GM23338 (cell line): ENCODE data around the gene PPP1R9A.

ENCODE experiments used
- CREB1 ChIP-seq: fragments of 250-450 bp; sonication (Bioruptor Pico); IDR thresholded peaks from 2 replicates; pipeline ENCODE4 v1.5.0; 2020; ENCODE audit warnings: low read depth, mild to moderate bottlenecking, moderate library complexity
- EZH2 ChIP-seq: fragments of 200-600 bp; sonication (generic); IDR thresholded peaks from one replicate; pipeline ENCODE4 v1.8.0; 2017; ENCODE audit warnings: antibody characterized with exemption, mild to moderate bottlenecking, low read depth; ENCODE audit not compliant: unreplicated experiment
- EZH2phosphoT487 ChIP-seq: fragments of 200-600 bp; sonication (generic); IDR thresholded peaks from one replicate; pipeline ENCODE4 v1.8.1; 2018; ENCODE audit warnings: antibody characterized with exemption; ENCODE audit not compliant: unreplicated experiment
- NANOG ChIP-seq: IDR thresholded peaks from 2 replicates; pipeline ENCODE4 v1.6.1; 2016; ENCODE audit warnings: antibody characterized with exemption, borderline replicate concordance
- POLR2AphosphoS5 ChIP-seq: IDR thresholded peaks from 2 replicates; pipeline ENCODE4 v1.6.1; 2016; ENCODE audit warnings: antibody characterized with exemption, low read depth
- STAT1 ChIP-seq: IDR thresholded peaks from one replicate; pipeline ENCODE4 v1.6.1; 2016; ENCODE audit warnings: antibody characterized with exemption; ENCODE audit not compliant: unreplicated experiment
- TF ChIP-seq, protein P1 (sequence below), 2 experiments: fragments of 200-600 bp in 1 of 2; sonication (generic) in 1 of 2; conservative IDR thresholded peaks; 2 replicates each; pipeline versions ENCODE4 v1.5.1 to v1.6.1; 2016 to 2017; ENCODE audit warnings: antibody characterized with exemption in 2 of 2, low read depth in 2 of 2, mild to moderate bottlenecking in 2 of 2, moderate library complexity in 1 of 2
- TF ChIP-seq, protein P2 (sequence below): IDR thresholded peaks from one replicate; pipeline ENCODE4 v1.6.1; 2018; ENCODE audit warnings: antibody characterized with exemption; ENCODE audit not compliant: unreplicated experiment
- TF ChIP-seq, protein P3 (sequence below): IDR thresholded peaks from 2 replicates; pipeline ENCODE4 v1.6.1; 2016; ENCODE audit warnings: antibody characterized with exemption

GRCh38 chr7:94907026-94907810, at the start of gene PPP1R9A:
- TF ChIP-seq, protein P1, sequence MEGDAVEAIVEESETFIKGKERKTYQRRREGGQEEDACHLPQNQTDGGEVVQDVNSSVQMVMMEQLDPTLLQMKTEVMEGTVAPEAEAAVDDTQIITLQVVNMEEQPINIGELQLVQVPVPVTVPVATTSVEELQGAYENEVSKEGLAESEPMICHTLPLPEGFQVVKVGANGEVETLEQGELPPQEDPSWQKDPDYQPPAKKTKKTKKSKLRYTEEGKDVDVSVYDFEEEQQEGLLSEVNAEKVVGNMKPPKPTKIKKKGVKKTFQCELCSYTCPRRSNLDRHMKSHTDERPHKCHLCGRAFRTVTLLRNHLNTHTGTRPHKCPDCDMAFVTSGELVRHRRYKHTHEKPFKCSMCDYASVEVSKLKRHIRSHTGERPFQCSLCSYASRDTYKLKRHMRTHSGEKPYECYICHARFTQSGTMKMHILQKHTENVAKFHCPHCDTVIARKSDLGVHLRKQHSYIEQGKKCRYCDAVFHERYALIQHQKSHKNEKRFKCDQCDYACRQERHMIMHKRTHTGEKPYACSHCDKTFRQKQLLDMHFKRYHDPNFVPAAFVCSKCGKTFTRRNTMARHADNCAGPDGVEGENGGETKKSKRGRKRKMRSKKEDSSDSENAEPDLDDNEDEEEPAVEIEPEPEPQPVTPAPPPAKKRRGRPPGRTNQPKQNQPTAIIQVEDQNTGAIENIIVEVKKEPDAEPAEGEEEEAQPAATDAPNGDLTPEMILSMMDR (conservative IDR thresholded peaks at IDR 0.05; ENCODE audit: low read depth in 2 of 2), result peak; percentile 18 to 44; a peak in 2 of 4 replicates
- TF ChIP-seq EZH2 (no peak), EZH2phosphoT487 (no peak), POLR2AphosphoS5 (peak; percentile 23; the same call in 1 of the 2 replicates), NANOG (no peak), STAT1 (no peak), CREB1 (0 out of 2 replicates have a peak, but pooled peaks have one; percentile 28)
- TF ChIP-seq, protein P2, sequence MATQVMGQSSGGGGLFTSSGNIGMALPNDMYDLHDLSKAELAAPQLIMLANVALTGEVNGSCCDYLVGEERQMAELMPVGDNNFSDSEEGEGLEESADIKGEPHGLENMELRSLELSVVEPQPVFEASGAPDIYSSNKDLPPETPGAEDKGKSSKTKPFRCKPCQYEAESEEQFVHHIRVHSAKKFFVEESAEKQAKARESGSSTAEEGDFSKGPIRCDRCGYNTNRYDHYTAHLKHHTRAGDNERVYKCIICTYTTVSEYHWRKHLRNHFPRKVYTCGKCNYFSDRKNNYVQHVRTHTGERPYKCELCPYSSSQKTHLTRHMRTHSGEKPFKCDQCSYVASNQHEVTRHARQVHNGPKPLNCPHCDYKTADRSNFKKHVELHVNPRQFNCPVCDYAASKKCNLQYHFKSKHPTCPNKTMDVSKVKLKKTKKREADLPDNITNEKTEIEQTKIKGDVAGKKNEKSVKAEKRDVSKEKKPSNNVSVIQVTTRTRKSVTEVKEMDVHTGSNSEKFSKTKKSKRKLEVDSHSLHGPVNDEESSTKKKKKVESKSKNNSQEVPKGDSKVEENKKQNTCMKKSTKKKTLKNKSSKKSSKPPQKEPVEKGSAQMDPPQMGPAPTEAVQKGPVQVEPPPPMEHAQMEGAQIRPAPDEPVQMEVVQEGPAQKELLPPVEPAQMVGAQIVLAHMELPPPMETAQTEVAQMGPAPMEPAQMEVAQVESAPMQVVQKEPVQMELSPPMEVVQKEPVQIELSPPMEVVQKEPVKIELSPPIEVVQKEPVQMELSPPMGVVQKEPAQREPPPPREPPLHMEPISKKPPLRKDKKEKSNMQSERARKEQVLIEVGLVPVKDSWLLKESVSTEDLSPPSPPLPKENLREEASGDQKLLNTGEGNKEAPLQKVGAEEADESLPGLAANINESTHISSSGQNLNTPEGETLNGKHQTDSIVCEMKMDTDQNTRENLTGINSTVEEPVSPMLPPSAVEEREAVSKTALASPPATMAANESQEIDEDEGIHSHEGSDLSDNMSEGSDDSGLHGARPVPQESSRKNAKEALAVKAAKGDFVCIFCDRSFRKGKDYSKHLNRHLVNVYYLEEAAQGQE, result no peak
- TF ChIP-seq, protein P3, sequence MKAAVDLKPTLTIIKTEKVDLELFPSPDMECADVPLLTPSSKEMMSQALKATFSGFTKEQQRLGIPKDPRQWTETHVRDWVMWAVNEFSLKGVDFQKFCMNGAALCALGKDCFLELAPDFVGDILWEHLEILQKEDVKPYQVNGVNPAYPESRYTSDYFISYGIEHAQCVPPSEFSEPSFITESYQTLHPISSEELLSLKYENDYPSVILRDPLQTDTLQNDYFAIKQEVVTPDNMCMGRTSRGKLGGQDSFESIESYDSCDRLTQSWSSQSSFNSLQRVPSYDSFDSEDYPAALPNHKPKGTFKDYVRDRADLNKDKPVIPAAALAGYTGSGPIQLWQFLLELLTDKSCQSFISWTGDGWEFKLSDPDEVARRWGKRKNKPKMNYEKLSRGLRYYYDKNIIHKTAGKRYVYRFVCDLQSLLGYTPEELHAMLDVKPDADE, result 0 out of 2 replicates have a peak, but pooled peaks have one; percentile 17
